HG03108 (cell line): ENCODE measurements around the gene SCFD2.

Source experiments
- ATAC-seq: cut with Tn5 transposase; IDR thresholded peaks from one replicate; pipeline ENCODE4 v1.9.1; 2021; ENCODE audit warnings: moderate library complexity; ENCODE audit not compliant: unreplicated experiment

SCFD2 gene

DNA sequence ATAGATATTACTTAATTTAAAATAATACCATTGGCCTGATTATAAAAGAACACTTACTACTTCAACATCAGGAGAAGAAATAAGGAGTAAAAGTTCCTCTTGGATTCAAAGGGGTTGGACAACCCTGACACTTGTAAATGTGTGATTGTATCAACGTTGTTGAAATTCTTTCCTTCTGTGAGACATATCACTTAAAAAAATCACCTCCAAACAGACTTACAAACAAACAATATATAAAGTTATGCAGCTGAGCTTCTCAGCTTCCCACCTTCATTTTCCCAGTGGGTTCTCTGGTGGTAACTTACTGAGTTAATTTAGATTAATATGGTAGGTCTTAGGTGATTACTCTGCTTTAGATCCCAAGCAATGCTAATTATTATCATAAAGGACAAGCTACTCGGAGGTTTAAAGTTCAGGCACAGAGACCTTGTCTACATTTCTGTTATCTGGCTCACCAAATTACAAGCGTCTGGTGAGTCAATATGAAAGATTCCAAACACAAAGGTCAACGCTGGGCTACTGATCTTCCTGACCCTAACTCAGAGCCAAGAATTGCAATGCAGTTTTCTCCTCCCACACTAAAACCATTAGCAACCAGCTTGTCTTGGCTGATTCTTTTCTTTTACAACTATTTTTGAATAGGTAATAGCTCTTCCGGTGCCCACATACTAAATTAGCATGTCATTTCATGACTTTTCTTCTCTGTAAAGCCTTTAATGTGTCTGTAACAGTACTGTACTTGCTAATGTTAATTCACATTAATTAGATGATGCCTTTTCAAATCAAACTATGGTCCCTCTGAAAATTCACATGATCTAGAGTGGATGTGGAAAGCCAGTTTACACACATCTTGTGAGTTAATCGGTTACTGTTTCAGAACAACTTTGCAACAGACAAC, 346.1 kb downstream of the SCFD2 start:
- no peak for ATAC-seq

DNA sequence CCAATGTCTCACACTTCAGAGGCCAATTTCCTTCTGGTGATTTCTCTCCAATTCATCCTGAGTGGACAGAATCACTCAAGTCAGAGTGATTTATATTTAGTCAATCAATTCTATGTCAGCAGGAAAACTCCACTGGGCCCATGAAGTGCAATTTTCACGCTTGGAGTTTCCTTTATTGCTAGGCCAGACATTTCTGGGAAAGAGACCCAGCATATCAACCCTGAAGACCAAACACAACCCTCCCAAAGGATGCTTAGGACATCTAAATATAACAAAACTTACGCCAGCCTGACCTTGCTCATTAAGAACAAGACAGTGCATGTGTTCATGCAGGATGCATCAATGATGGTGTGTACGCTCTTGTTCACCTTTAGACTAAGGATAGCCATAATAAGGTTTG, 347.4 kb downstream of the SCFD2 start:
- ATAC-seq, result no peak

DNA sequence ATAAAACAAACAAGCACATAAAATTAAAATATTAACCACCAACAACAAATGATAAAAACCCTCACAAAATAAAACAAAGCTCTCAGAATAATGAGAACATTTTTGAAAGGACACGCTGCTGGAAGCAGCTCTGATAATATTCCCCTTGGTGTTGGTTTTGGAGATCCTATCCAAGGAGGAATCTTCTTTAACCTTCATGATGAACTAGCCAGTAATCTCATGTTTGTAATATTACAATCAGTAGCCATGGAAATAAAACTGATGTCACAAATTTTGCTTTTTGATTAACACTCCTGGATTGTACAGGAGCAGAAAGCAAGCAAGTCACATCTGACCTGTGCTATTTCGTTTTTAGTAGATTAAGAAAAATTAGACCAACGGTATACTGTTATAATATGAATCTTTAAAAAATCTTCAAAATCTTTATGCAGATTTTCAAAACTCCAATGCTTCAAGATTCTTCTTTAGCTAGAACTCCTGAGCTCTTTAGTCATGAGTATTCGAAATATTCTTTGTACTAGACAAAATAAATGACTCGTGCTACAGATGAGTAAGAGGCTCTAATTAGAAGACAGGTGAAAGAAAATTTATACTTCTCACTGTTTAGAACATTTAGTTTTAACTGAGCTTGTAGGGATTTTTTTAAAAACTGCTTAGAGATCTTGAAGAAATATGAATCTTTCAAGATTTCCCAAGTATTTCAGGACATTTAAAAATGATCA, 349.6 kb downstream of the SCFD2 start:
- no peak for ATAC-seq

DNA sequence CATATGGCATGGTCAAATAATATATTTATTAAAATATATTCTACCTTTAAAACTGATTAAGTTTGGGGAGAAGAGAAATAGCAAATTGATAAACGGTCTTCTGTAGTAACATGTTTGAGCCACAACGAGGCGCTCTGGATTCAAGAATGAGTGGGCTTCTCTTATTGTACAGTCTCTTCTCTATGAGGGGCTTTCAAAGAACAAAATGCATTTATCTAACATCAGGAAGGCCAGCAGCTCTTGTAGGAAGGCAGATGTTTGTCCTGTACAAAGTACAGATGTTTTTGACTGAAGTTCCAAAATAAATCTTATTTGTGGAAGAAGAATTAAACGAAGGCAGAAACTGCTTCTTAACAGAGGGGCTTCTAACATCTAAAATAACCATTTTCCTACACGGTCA, 350.2 kb downstream of the SCFD2 start:
- ATAC-seq, result no peak

DNA sequence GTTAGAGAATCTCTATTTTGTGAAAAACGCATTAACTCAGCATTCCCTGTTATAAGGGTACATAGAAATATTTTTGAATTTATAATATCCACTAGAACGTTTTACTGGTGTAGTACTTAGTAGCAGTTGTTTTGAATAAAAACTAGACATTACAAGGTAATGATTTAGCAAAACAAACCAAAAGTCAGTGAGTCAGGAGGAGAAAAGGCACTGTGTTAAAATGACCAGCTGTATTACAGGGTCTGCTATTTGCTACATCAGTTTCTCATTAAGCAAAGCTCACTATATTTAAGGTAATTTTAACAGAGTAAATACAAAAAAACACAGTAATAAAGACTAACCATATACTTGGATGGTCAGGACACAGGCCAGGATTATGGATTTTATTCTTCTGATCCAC, 351.0 kb downstream of the SCFD2 start:
- no peak for ATAC-seq

- ATAC-seq, result no peak
Measured at GRCh38 chr4:53013873-53014775, 351.7 kb downstream of the SCFD2 start.

DNA sequence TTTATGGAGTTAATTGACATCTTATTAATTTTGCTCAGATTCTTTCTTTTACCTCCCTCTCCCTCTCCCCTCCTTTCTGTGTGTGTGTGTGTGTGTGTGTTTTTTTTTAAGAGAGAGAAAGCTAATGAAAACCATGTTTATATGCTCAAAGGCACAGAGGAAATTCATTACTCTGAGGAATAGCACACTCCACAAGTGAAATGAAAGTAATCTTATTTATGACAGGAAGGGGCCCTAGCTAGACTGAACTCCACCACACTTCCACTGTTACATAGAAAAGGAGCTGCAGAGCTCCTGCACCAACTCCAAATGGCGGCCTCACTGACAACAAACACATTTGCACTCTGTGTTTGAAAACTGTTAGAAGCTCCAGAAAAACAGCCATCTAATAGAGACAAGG, 353.1 kb downstream of the SCFD2 start:
- ATAC-seq, result peak; percentile 79

DNA sequence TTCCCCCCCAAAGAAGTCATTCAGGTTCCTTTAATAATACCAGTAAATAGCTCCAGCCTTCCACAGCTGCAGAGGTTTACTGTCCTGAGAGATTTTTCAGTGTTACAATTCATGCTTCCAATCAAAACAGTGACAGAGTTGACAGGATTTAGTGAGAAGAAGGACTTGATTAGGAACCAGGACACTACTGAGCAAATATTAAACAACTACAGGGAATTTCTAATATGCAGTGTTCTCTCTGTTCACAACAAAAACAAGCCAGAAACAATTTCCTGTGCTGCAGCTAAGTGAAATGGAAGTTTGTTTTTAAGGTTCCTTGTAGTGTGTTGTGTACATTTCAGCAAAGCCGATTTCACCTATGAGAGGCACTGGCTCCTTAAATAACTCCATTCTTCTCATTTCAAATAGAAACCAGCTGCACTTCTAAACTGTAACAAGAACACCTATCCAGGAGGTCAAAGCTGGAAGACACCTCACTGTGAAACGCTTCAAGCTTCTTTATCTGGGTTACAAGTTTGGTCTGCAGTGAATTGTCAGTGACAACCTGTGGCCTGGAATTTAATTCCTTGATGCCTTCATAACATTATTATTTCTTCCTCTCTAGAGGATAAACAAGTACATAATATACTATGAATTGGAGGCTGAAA, 354.5 kb downstream of the SCFD2 start:
- no peak for ATAC-seq

- no peak for ATAC-seq
Measured at GRCh38 chr4:53010318-53010717, 355.5 kb downstream of the SCFD2 start.

DNA sequence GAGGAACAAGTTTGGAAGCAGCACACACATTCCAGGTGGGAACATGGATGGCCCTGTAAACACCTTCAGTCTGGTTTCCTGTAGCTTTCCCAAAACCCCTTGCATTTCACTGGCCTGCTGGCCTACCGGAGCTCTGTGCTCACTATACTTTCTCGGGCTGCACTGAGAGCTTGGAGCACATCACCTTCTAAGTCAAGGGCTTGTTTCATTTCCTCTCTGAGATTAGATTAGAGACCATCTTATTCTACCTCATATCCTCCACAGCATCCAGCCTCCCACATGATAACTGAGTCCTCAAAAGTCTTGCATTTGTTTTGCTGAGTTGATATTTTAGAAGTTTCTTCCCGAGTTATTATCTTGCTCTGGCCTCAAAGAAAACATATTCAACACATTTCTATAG, 356.0 kb downstream of the SCFD2 start:
- ATAC-seq, result peak; percentile 52

- ATAC-seq, result no peak
Measured at GRCh38 chr4:53007024-53007423, 358.8 kb downstream of the SCFD2 start.

DNA sequence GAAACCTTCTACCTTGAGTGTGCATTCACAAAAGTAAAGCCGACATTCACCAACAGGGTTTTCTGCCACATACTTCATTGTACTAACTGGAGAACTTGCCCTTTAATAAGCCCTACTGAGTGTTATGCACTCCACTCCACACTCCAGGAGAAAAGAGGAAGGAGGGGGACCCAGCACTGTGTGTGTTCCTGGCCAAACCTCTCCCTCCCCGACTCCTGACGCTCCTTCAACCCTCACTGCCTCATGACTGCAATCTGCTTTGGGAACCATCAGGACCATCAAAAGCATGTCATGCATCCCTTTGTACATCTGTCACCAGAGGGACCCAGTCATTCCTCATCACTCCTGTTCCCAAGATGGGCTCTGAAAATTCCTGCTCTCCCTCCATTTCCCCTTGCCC, 360.1 kb downstream of the SCFD2 start:
- ATAC-seq, result no peak

GRCh38 chr4:53005149-53005546, 360.7 kb downstream of the SCFD2 start:
- no peak for ATAC-seq

- ATAC-seq, result no peak
Measured at GRCh38 chr4:53004497-53005148, 361.2 kb downstream of the SCFD2 start.

GRCh38 chr4:53003959-53004358, 361.9 kb downstream of the SCFD2 start:
- ATAC-seq, result no peak

GRCh38 chr4:53000560-53000959, 365.3 kb downstream of the SCFD2 start:
- ATAC-seq, result no peak

GRCh38 chr4:52999626-53000025, 366.2 kb downstream of the SCFD2 start:
- ATAC-seq, result no peak

DNA sequence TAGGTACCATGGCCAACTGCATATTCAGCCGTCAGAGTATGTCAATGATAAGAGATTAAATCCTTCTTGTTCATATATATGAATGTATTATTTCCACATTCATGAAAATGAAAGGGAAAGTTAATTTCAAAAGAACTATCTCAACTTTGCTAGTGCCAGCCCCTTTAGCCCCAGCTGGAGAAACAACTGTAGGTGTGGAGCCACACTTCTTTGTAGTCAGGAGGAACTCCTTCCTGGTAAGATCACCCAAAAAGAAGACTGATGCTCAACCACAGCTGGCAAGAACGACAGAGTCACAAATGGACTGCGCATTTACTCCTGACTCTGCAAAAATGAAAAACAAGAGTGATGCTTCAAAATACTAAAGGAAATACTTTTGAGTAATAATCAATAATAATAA, 367.4 kb downstream of the SCFD2 start:
- ATAC-seq, result no peak

DNA sequence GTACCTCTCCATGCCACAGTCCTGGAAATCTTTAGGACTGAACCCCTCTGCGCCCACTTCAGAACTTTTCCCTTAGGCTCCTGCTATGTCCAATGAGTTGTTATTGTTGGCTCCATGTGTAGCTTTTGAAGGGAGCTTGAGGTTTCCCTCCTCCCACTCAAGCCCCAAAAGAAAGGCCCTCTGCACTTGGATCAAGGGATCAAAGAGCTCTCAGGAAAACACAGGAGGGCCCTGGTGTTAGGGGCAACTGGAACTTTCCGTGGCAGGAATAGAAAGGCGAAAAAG, 368.8 kb downstream of the SCFD2 start:
- no peak for ATAC-seq
